Mesendoderm (in vitro differentiated cells): ENCODE results near the gene HERC4.
"Not testable (repeated sequence)": the region's sequence is repeated elsewhere in the genome, so short reads cannot be mapped to it uniquely, and the experiment has no call there.

Experiments
- DNase-seq: peaks from one replicate; pipeline ENCODE4 v3.0.0; 2013
- H2AK5ac ChIP-seq: 2 replicates; pipeline ENCODE4 v1.6.1; 2013; ENCODE audit warnings: low read length, inconsistent platforms
- H2BK120ac ChIP-seq: 2 replicates; pipeline ENCODE4 v1.6.1; 2013; ENCODE audit warnings: low read depth, mild to moderate bottlenecking, low read length, moderate library complexity, mixed read lengths
- H2BK15ac ChIP-seq: replicated peaks from 2 replicates; pipeline ENCODE4 v1.6.1; 2013; ENCODE audit warnings: low read depth, mild to moderate bottlenecking, moderate library complexity
- H2BK5ac ChIP-seq: 2 replicates; pipeline ENCODE4 v1.6.1; 2013; ENCODE audit warnings: low read length, inconsistent platforms
- H3K18ac ChIP-seq: 2 replicates; pipeline ENCODE4 v1.6.1; 2013; ENCODE audit warnings: mild to moderate bottlenecking, low read length, mixed read lengths
- H3K23ac ChIP-seq: one replicate; pipeline ENCODE4 v1.6.1; 2013; ENCODE audit warnings: low read length
- H3K27ac ChIP-seq: 2 replicates; pipeline ENCODE4 v1.5.1; 2013; ENCODE audit warnings: low read depth, mild to moderate bottlenecking, inconsistent platforms, low read length, moderate library complexity
- H3K27me3 ChIP-seq: 2 replicates; pipeline ENCODE4 v1.6.1; 2013; ENCODE audit warnings: low read length, control low read depth, mild to moderate bottlenecking, inconsistent platforms; ENCODE audit not compliant: insufficient read depth, poor library complexity
- H3K36me3 ChIP-seq: 2 replicates; pipeline ENCODE4 v1.6.1; 2013; ENCODE audit warnings: low read length, inconsistent platforms; ENCODE audit not compliant: control insufficient read depth, insufficient read depth
- H3K4ac ChIP-seq: one replicate; pipeline ENCODE4 v1.6.1; 2013; ENCODE audit warnings: low read depth, mild to moderate bottlenecking, low read length, moderate library complexity
- H3K4me1 ChIP-seq: 2 replicates; pipeline ENCODE4 v1.6.1; 2013; ENCODE audit warnings: low read depth, low read length, inconsistent platforms; ENCODE audit not compliant: control insufficient read depth
- H3K4me2 ChIP-seq: 2 replicates; pipeline ENCODE4 v1.6.1; 2013; ENCODE audit warnings: low read length
- H3K4me3 ChIP-seq: 2 replicates; pipeline ENCODE4 v1.5.1; 2013; ENCODE audit warnings: mild to moderate bottlenecking, low read length
- H3K56ac ChIP-seq: one replicate; pipeline ENCODE4 v1.6.1; 2013; ENCODE audit warnings: low read length
- H3K79me1 ChIP-seq: 2 replicates; pipeline ENCODE4 v1.6.1; 2013; ENCODE audit warnings: low read length, inconsistent platforms
- H3K79me2 ChIP-seq: 2 replicates; pipeline ENCODE4 v1.6.1; 2013; ENCODE audit warnings: mild to moderate bottlenecking, low read length; ENCODE audit not compliant: control insufficient read depth, insufficient read depth
- H3K9ac ChIP-seq: 2 replicates; pipeline ENCODE4 v1.6.1; 2013; ENCODE audit warnings: low read length, inconsistent platforms
- H4K5ac ChIP-seq: one replicate; pipeline ENCODE4 v1.6.1; 2013; ENCODE audit warnings: low read length
- H4K8ac ChIP-seq: one replicate; pipeline ENCODE4 v1.6.1; 2013; ENCODE audit warnings: low read depth, mild to moderate bottlenecking, control low read depth, low read length, moderate library complexity
- WGBS: extraction: QIAGEN DNeasy Blood & Tissue Kit; methylation state at CpG from one replicate; pipeline ENCODE4 v1.1.7; 2013; ENCODE audit warnings: low lambda C conversion rate, missing lambda C conversion rate; ENCODE audit not compliant: insufficient coverage; ENCODE audit errors: extremely low coverage; 5-methylcytosine and 5-hydroxymethylcytosine counted together

HERC4 gene

GRCh38 chr10:67884313-67884841, 190.7 kb downstream of the HERC4 start, which contains the start of gene SIRT1:
SIRT1 (plus strand) TSS chr10:67884656; CDS start chr10:67884722, 66 bp downstream.
- H3K18ac ChIP-seq = peak within 1 kb of the TSS; percentile 96
- peak within 1 kb of the TSS; percentile 73 for H3K4me3 ChIP-seq
- H3K27me3 ChIP-seq = no peaks in the 10 kb centered on the region
- peak within 1 kb of the TSS; percentile 92 for H3K56ac ChIP-seq
- peak within 1 kb of the TSS; percentile 31 for H2BK120ac ChIP-seq
- H3K9ac ChIP-seq = peak within 1 kb of the TSS; percentile 88
- peak within 1 kb of the TSS; percentile 58 for H4K8ac ChIP-seq
- peak; percentile 97 for DNase-seq
- peaks cover 1% of the 10 kb centered on the region for H3K4me1 ChIP-seq
- H3K4me2 ChIP-seq = peak within 1 kb of the TSS; percentile 70
- H2BK15ac ChIP-seq = no peak within 1 kb of the TSS
- peak within 1 kb of the TSS; percentile 6 for H3K23ac ChIP-seq
- H4K5ac ChIP-seq = no peak within 1 kb of the TSS
- H2AK5ac ChIP-seq = no peak within 1 kb of the TSS
- H2BK5ac ChIP-seq = no peak within 1 kb of the TSS
- H3K27ac ChIP-seq = peak within 1 kb of the TSS; percentile 97
- H3K36me3 ChIP-seq = no peaks in the 10 kb centered on the region
- H3K4ac ChIP-seq = peak within 1 kb of the TSS; percentile 70
- no CpG with 5 or more reads among the region's 62 CpGs for WGBS
- H3K79me2 ChIP-seq = peaks cover 20% of the 10 kb centered on the region
- H3K79me1 ChIP-seq = peaks cover 3% of the 10 kb centered on the region

- Histone ChIP-seq H2AK5ac (no peak overlapping the region), H3K27ac (peak overlapping the region; percentile 85), H3K23ac (peak overlapping the region; percentile 6), H4K8ac (peak overlapping the region; percentile 58), H3K4ac (no peak overlapping the region), H3K18ac (peak overlapping the region; percentile 29), H2BK5ac (no peak overlapping the region), H4K5ac (no peak overlapping the region), H3K9ac (peak overlapping the region; percentile 88), H2BK120ac (no peak overlapping the region), H3K36me3 (no peaks in the 10 kb centered on the region), H2BK15ac (no peak overlapping the region), H3K79me1 (peaks cover 3% of the 10 kb centered on the region), H3K79me2 (peaks cover 20% of the 10 kb centered on the region), H3K4me3 (peak overlapping the region; percentile 64), H3K56ac (peak overlapping the region; percentile 92), H3K27me3 (no peaks in the 10 kb centered on the region), H3K4me2 (peak overlapping the region; percentile 70), H3K4me1 (peaks cover 1% of the 10 kb centered on the region)
- no CpG with 5 or more reads among the region's 13 CpGs for WGBS
- no peak for DNase-seq
Observed at GRCh38 chr10:67883710-67884312, 191.3 kb downstream of the HERC4 start.

GRCh38 chr10:67878133-67878532, 196.9 kb downstream of the HERC4 start:
- Histone ChIP-seq H3K27ac (no peak overlapping the region), H3K9ac (no peak overlapping the region), H3K79me2 (no peaks in the 10 kb centered on the region), H3K4me3 (no peak overlapping the region), H4K8ac (no peak overlapping the region), H3K18ac (no peak overlapping the region), H4K5ac (no peak overlapping the region), H2BK5ac (no peak overlapping the region), H3K56ac (no peak overlapping the region), H3K79me1 (no peaks in the 10 kb centered on the region), H3K4me2 (no peak overlapping the region), H3K23ac (no peak overlapping the region), H2BK120ac (no peak overlapping the region), H3K4me1 (no peaks in the 10 kb centered on the region), H2BK15ac (no peak overlapping the region), H3K36me3 (no peaks in the 10 kb centered on the region), H3K27me3 (no peaks in the 10 kb centered on the region), H2AK5ac (no peak overlapping the region), H3K4ac (no peak overlapping the region)
- no CpG with 5 or more reads among the region's 7 CpGs for WGBS
- no peak for DNase-seq

GRCh38 chr10:67877421-67877820, 197.7 kb downstream of the HERC4 start:
- not testable (repeated sequence) for H3K36me3 ChIP-seq, H3K27me3 ChIP-seq, H3K4ac ChIP-seq, H4K5ac ChIP-seq, H2BK5ac ChIP-seq, H3K9ac ChIP-seq, H2BK15ac ChIP-seq, H3K4me3 ChIP-seq, H3K4me1 ChIP-seq, H3K27ac ChIP-seq, H3K79me1 ChIP-seq, H4K8ac ChIP-seq, H3K79me2 ChIP-seq, H3K23ac ChIP-seq, H3K4me2 ChIP-seq, H2AK5ac ChIP-seq, H3K56ac ChIP-seq, H2BK120ac ChIP-seq, DNase-seq, H3K18ac ChIP-seq
- WGBS = no CpG with 5 or more reads among the region's 11 CpGs

- Histone ChIP-seq H3K23ac (no peak overlapping the region), H3K4me1 (no peaks in the 10 kb centered on the region), H3K4me2 (no peak overlapping the region), H3K9ac (no peak overlapping the region), H4K8ac (no peak overlapping the region), H2BK5ac (no peak overlapping the region), H3K79me2 (no peaks in the 10 kb centered on the region), H3K4me3 (no peak overlapping the region), H2BK15ac (no peak overlapping the region), H3K27ac (no peak overlapping the region), H3K56ac (no peak overlapping the region), H3K36me3 (no peaks in the 10 kb centered on the region), H2BK120ac (no peak overlapping the region), H3K79me1 (no peaks in the 10 kb centered on the region), H3K18ac (no peak overlapping the region), H3K4ac (no peak overlapping the region), H4K5ac (no peak overlapping the region), H3K27me3 (no peaks in the 10 kb centered on the region), H2AK5ac (no peak overlapping the region)
- WGBS = no CpG with 5 or more reads among the region's 3 CpGs
- no peak for DNase-seq
Observed at GRCh38 chr10:67875340-67876238, 199.5 kb downstream of the HERC4 start.
